IPS-18c (cell line): Measurements from ENCODE around the gene MAGEA8.
"Not testable (repeated sequence)": the region's sequence is repeated elsewhere in the genome, so short reads cannot be mapped to it uniquely, and the experiment has no call there.

Experiments
- H3K4me3 ChIP-seq: 2 replicates; pipeline ENCODE4 v1.7.0; 2013; ENCODE audit warnings: low read depth, mild to moderate bottlenecking, low read length, moderate library complexity; ENCODE audit not compliant: insufficient read depth
- H3K9me3 ChIP-seq: one replicate; pipeline ENCODE4 v1.6.1; 2013; ENCODE audit warnings: mild to moderate bottlenecking, low read length, moderate library complexity; ENCODE audit not compliant: control insufficient read depth, insufficient read depth

The MAGEA8 gene

GRCh38 chrX:149881081-149881711 is at the start of gene MAGEA8:
Gene MAGEA8 (plus strand): TSS chrX:149881183. CDS start chrX:149884273, 3,090 bp downstream.
- Histone ChIP-seq H3K4me3 (no peak within 1 kb of the TSS), H3K9me3 (peaks cover 2% of the 10 kb centered on the region)

- Histone ChIP-seq H3K4me3 (no peak overlapping the region), H3K9me3 (no peaks in the 10 kb centered on the region)
These were observed 49.5 kb upstream of the MAGEA8 start for GRCh38 chrX:149831473-149831872.

GRCh38 chrX:149836728-149837127 is 44.3 kb upstream of the MAGEA8 start:
- not testable (repeated sequence) for H3K9me3 ChIP-seq, H3K4me3 ChIP-seq

GRCh38 chrX:149837167-149837566 is 43.8 kb upstream of the MAGEA8 start:
- peaks cover 8% of the 10 kb centered on the region for H3K9me3 ChIP-seq
- H3K4me3 ChIP-seq: no peak overlapping the region

GRCh38 chrX:149837639-149838038 is 43.3 kb upstream of the MAGEA8 start:
- Histone ChIP-seq H3K4me3 (no peak overlapping the region), H3K9me3 (peaks cover 8% of the 10 kb centered on the region)

GRCh38 chrX:149841929-149842328 is 39.1 kb upstream of the MAGEA8 start:
- Histone ChIP-seq H3K4me3 (no peak overlapping the region), H3K9me3 (peaks cover 14% of the 10 kb centered on the region)

- no peak overlapping the region for H3K4me3 ChIP-seq
- peaks cover 19% of the 10 kb centered on the region for H3K9me3 ChIP-seq
These were observed 35.6 kb upstream of the MAGEA8 start for GRCh38 chrX:149845385-149845784.

- Histone ChIP-seq H3K9me3 (peaks cover 14% of the 10 kb centered on the region), H3K4me3 (no peak overlapping the region)
These were observed 34.2 kb upstream of the MAGEA8 start for GRCh38 chrX:149846789-149847188.

GRCh38 chrX:149848855-149849254 is 32.1 kb upstream of the MAGEA8 start:
- Histone ChIP-seq H3K4me3 (no peak overlapping the region), H3K9me3 (peaks cover 13% of the 10 kb centered on the region)

GRCh38 chrX:149849787-149850186 is 31.2 kb upstream of the MAGEA8 start:
- H3K4me3 ChIP-seq: no peak overlapping the region

GRCh38 chrX:149851864-149852263 is 29.1 kb upstream of the MAGEA8 start:
- Histone ChIP-seq H3K9me3 (peaks cover 7% of the 10 kb centered on the region), H3K4me3 (no peak overlapping the region)

More at GRCh38 chrX:149849787-149850186, 31.2 kb upstream of the MAGEA8 start:
- H3K9me3 ChIP-seq: peaks cover 13% of the 10 kb centered on the region

GRCh38 chrX:149853925-149854324 is 27.1 kb upstream of the MAGEA8 start:
- no peak overlapping the region for H3K4me3 ChIP-seq
- no peaks in the 10 kb centered on the region for H3K9me3 ChIP-seq

- no peak overlapping the region for H3K4me3 ChIP-seq
- no peaks in the 10 kb centered on the region for H3K9me3 ChIP-seq
These were observed 22.4 kb upstream of the MAGEA8 start for GRCh38 chrX:149858592-149858991.

GRCh38 chrX:149860445-149860844 is 20.5 kb upstream of the MAGEA8 start:
- H3K9me3 ChIP-seq: no peaks in the 10 kb centered on the region

GRCh38 chrX:149865390-149865789 is 15.6 kb upstream of the MAGEA8 start:
- Histone ChIP-seq H3K9me3 (no peaks in the 10 kb centered on the region), H3K4me3 (no peak overlapping the region)

More at GRCh38 chrX:149860445-149860844, 20.5 kb upstream of the MAGEA8 start:
- no peak overlapping the region for H3K4me3 ChIP-seq

GRCh38 chrX:149867488-149867887 is 13.5 kb upstream of the MAGEA8 start:
- H3K4me3 ChIP-seq: no peak overlapping the region
- peaks cover 2% of the 10 kb centered on the region for H3K9me3 ChIP-seq

- Histone ChIP-seq H3K9me3 (peaks cover 2% of the 10 kb centered on the region), H3K4me3 (no peak overlapping the region)
These were observed 10.1 kb upstream of the MAGEA8 start for GRCh38 chrX:149870840-149871239.

- peaks cover 2% of the 10 kb centered on the region for H3K9me3 ChIP-seq
- no peak overlapping the region for H3K4me3 ChIP-seq
These were observed 9.6 kb upstream of the MAGEA8 start for GRCh38 chrX:149871433-149871832.

- H3K4me3 ChIP-seq: no peak overlapping the region
- H3K9me3 ChIP-seq: peaks cover 2% of the 10 kb centered on the region
These were observed 9.0 kb upstream of the MAGEA8 start for GRCh38 chrX:149871940-149872339.
